ENCODE results near the gene TFF1. TPM values are rescaled to one million over a fixed set of nuclear protein-coding genes. Genes with fewer than 3 reads are reported as not detected.

Gene TFF1
- total and polyA plus RNA-seq, 2 of the 4 experiments (the other 2 are of a cell fraction) = not detected

DNA sequence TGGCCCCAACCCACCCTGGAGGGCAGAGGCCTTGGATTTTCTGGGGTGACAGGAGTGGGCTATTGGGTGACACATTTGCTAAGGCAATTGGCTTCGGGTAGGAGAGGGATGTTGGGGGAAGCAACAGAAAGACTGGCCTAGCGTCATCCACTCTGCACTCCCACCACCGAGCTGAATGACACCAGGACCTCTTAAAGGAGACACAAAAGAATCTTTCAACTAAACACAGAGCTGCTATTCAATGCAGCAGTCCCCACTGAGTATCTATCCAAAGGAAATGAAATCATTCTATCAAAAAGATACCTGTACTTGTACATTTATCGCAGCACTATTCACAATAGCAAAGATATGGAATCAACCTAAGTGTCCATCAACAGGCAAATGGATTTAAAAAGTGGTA lies 21.7 kb downstream of the TFF1 start:
- no peak overlapping the region for H3K4me3 ChIP-seq (ENCODE audit: insufficient read depth, low read depth, low read length)
- no TSS peak for BruUV-seq (replicated peaks)
- DNase-seq = no peak
- in situ Hi-C loops (cut with MboI; ENCODE audit: low sequenced_read_pairs) (no loop called here), intact Hi-C loops (cut with micrococcal nuclease) (no loop called here), dilution Hi-C loops (cut with HindIII; ENCODE audit: low sequenced_read_pairs, unreplicated experiment) (no loop called here)
- H3K4ac ChIP-seq (ENCODE audit: low read depth, low read length) = no peak overlapping the region
- ChIA-PET CTCF (no interaction called here), POLR2A (ENCODE audit: unreplicated experiment) (no interaction called here)
- peaks cover 11% of the 10 kb centered on the region for H3K27me3 ChIP-seq (ENCODE audit: control insufficient read depth, insufficient read depth, low read length)
- no peaks in the 10 kb centered on the region for H4K20me1 ChIP-seq (ENCODE audit: insufficient read depth, low read length)
- H4K91ac ChIP-seq (ENCODE audit: insufficient read depth, low read depth, low read length) = no peak overlapping the region
- no peak overlapping the region for H3K27ac ChIP-seq (ENCODE audit: insufficient read depth, low read length)
- no peaks in the 10 kb centered on the region for H3K9me3 ChIP-seq (ENCODE audit: control insufficient read depth, insufficient read depth, low read length)
- H2BK120ac ChIP-seq (ENCODE audit: low read depth, low read length) = no peak overlapping the region
- no peak overlapping the region for H3K14ac ChIP-seq (replicated peaks; ENCODE audit: low read depth, low read length)
- H2BK20ac ChIP-seq (ENCODE audit: low read depth, low read length) = no peak overlapping the region
- no peak for ATAC-seq (ENCODE audit: low read depth)
- H3K79me1 ChIP-seq (ENCODE audit: low read depth in 1 of 2, low read length in 2 of 2) = no peaks in the 10 kb centered on the region
- H4K5ac ChIP-seq (ENCODE audit: low read depth, low read length) = no peak overlapping the region
- TF ChIP-seq NFE2L2 (IDR thresholded peaks at IDR 0.05; ENCODE audit: low read depth, low read length) = no peak
- no peak overlapping the region for H3K4me2 ChIP-seq (ENCODE audit: low read depth, low read length)
- no peak overlapping the region for H2AK9ac ChIP-seq (replicated peaks; ENCODE audit: low read depth, low read length, poor library complexity)
- H3K18ac ChIP-seq (ENCODE audit: low read depth, low read length) = no peak overlapping the region
- H3K9ac ChIP-seq (ENCODE audit: low read depth, low read length) = no peak overlapping the region
- no peak overlapping the region for H2BK5ac ChIP-seq (ENCODE audit: low read depth, low read length, poor library complexity, severe bottlenecking)
- 0% methylated on average over 1 of the region's 4 CpGs; no CpG with 5 or more reads in 1 of the 2 experiments for WGBS, 2 experiments (ENCODE audit: extremely low coverage in 2 of 2, insufficient read length in 1 of 2)
- no peak overlapping the region for H2AFZ ChIP-seq (replicated peaks; ENCODE audit: low read length, poor library complexity)
- no peak overlapping the region for H2BK15ac ChIP-seq (ENCODE audit: low read depth, low read length)
- no peak overlapping the region for H3K23ac ChIP-seq (ENCODE audit: low read depth, low read length)
- no peaks in the 10 kb centered on the region for H3K36me3 ChIP-seq (ENCODE audit: control insufficient read depth, insufficient read depth, low read length)
- H3K4me1 ChIP-seq (ENCODE audit: control insufficient read depth, insufficient read depth, low read length) = no peaks in the 10 kb centered on the region
- H3K9me1 ChIP-seq (ENCODE audit: insufficient read depth, low read length) = no peaks in the 10 kb centered on the region; the same call in 1 of the 2 replicates
- H3K56ac ChIP-seq (ENCODE audit: extremely low read depth, insufficient read depth, low read length) = no peak overlapping the region
- H4K8ac ChIP-seq (ENCODE audit: low read depth in 2 of 2, low read length in 2 of 2) = no peak overlapping the region
- H2AK5ac ChIP-seq (ENCODE audit: low read depth, low read length) = no peak overlapping the region
